ENCODE measurements around the gene PTP4A2. TPM values are rescaled to one million over a fixed set of nuclear protein-coding genes. Genes with fewer than 3 reads are reported as not detected.

Gene PTP4A2
- total and polyA plus RNA-seq, 4 experiments from 2014 or later = 254 to 529 (median 339) TPM

DNA sequence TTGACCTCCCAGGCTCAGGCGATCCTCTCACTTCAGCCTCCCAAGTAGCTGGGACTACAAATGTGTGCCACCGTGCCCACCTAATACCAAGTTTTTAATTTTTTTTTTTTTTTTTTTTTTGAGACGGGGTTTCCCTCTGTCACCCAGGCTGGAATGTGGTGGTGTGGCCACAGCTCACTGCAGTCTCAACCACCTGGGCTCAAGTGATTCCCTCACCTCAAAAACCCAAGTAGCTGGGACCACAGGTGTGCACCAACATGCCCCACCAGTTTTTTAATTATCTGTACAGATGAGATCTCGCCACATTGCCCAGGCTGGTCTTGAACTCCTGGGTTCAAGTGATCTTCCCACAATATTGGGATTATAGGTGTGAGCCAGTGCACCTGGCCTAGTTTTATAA, 22.7 kb downstream of the PTP4A2 start:
- no peaks in the 10 kb centered on the region for H3K9me3 Mint-ChIP-seq
- Histone ChIP-seq H3K36me3 (ENCODE audit: insufficient read depth, low read length) (peaks cover 53% of the 10 kb centered on the region), H3K4me1 (ENCODE audit: insufficient read depth, low read length) (peaks cover 77% of the 10 kb centered on the region), H3K27ac (ENCODE audit: low read depth, low read length) (no peak overlapping the region), H3K9me3 (ENCODE audit: control insufficient read depth in 1 of 2, low read length in 2 of 2) (no peaks in the 10 kb centered on the region), H3K27me3 (ENCODE audit: insufficient read depth, low read length) (no peaks in the 10 kb centered on the region), H3K4me3 (ENCODE audit: low read length in 2 of 2) (no peak overlapping the region)
- DNase-seq = no peak
- H3K4me3 Mint-ChIP-seq = no peak overlapping the region
- H3K36me3 Mint-ChIP-seq = peaks cover 43 to 82% of the 10 kb centered on the region in 2 donors
- peak overlapping the region in 3 of 7 donors; percentile 29 to 80 (median 64) for H3K27ac Mint-ChIP-seq
- H3K4me1 Mint-ChIP-seq = peaks cover 48 to 76% (median 58%) of the 10 kb centered on the region in 4 donors
- POLR2A ChIA-PET (ENCODE audit: partially characterized antibody) = interaction anchor here (0.8 to 1.4 kb wide), 4 partner anchors 11 to 40 kb away, joined by 3 to 4 read pairs (median 4); partner anchors contain the start of gene PTP4A2
- H3K27me3 Mint-ChIP-seq = no peaks in the 10 kb centered on the region
- intact Hi-C loops (cut with micrococcal nuclease) = no loop called here
- CTCF ChIA-PET (ENCODE audit: partially characterized antibody) = interaction anchor here (1.3 to 6.1 kb wide), 4 partner anchors 11 to 101 kb away, joined by 3 to 35 read pairs (median 7); partner anchors contain the start of gene SPOCD1

DNA sequence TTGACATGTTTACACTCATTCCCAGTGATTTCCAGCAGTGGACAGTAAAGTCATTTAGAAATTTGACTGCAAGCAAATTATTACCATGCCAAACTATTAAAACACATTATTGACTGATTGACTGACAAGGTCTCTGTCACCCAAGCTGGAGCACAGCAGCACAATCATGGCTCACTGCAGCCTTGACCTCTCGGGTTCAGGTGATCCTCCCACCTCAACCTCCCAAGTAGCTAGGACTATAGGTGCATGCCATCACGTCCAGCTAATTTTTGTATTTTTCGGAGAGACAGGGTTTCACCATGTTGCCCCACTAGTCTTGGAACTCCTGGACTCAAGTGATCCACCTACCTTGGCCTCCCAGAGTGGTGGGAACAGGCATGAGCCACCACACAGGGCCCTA, 24.2 kb downstream of the PTP4A2 start:
- H3K4me1 Mint-ChIP-seq = peaks cover 47 to 68% (median 55%) of the 10 kb centered on the region in 4 donors
- H3K27ac ChIP-seq (ENCODE audit: low read depth, low read length) = no peak overlapping the region
- intact Hi-C loops (cut with micrococcal nuclease) = loop anchor here (2.0 to 5.0 kb wide), 3 partner anchors 13 to 87 kb away; no protein-coding TSS in a partner anchor
- no peaks in the 10 kb centered on the region for H3K9me3 Mint-ChIP-seq
- H3K27me3 Mint-ChIP-seq = no peaks in the 10 kb centered on the region
- peaks cover 69% of the 10 kb centered on the region for H3K4me1 ChIP-seq (ENCODE audit: insufficient read depth, low read length)
- POLR2A ChIA-PET (ENCODE audit: partially characterized antibody) = interaction anchor here (1.2 to 2.1 kb wide), 8 partner anchors 9 to 48 kb away, joined by 3 to 12 read pairs (median 4); partner anchors contain the start of gene PTP4A2
- peaks cover 60% of the 10 kb centered on the region for H3K36me3 ChIP-seq (ENCODE audit: insufficient read depth, low read length)
- H3K4me3 ChIP-seq (ENCODE audit: low read length in 2 of 2) = no peak overlapping the region
- peak overlapping the region in 4 of 8 donors; percentile 7 to 44 (median 13) for H3K4me3 Mint-ChIP-seq
- CTCF ChIA-PET (ENCODE audit: partially characterized antibody) = interaction anchor here (0.8 to 6.1 kb wide), 7 partner anchors 20 to 99 kb away, joined by 4 to 35 read pairs (median 6); partner anchors contain the start of genes PTP4A2 and SPOCD1
- no peak for DNase-seq
- H3K27ac Mint-ChIP-seq = peak overlapping the region in 5 of 7 donors; percentile 67 to 80 (median 78)
- H3K27me3 ChIP-seq (ENCODE audit: insufficient read depth, low read length) = no peaks in the 10 kb centered on the region
- H3K36me3 Mint-ChIP-seq = peaks cover 44 to 82% of the 10 kb centered on the region in 2 donors
- H3K9me3 ChIP-seq (ENCODE audit: control insufficient read depth in 1 of 2, low read length in 2 of 2) = no peaks in the 10 kb centered on the region

DNA sequence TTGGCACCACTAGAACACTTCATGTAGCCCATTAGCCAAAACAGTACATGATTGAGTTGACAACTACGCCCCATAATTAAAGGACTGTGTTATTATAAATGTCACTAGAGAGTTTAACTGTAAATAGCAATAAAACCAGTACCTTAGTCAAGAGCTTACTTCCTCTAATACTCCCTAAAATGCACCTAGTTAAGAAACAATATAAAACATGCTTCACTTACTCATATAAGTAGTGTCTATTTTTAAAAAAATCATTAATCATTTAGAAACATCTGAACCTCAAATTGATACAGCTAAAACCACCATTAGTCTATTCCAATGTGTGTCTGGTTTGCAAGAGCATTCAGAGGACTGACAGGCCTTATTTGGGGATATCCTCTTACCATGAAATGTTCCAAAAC, 25.3 kb downstream of the PTP4A2 start:
- peak overlapping the region; percentile 2 for H3K27ac ChIP-seq (ENCODE audit: low read depth, low read length)
- H3K9me3 ChIP-seq (ENCODE audit: control insufficient read depth in 1 of 2, low read length in 2 of 2) = no peaks in the 10 kb centered on the region
- Mint-ChIP-seq H3K27ac (peak overlapping the region in 6 of 7 donors; percentile 70 to 85 (median 79)), H3K27me3 (no peaks in the 10 kb centered on the region), H3K4me1 (peaks cover 40 to 58% (median 48%) of the 10 kb centered on the region in 4 donors), H3K9me3 (no peaks in the 10 kb centered on the region), H3K36me3 (peaks cover 47 to 83% of the 10 kb centered on the region in 2 donors), H3K4me3 (peak overlapping the region in 4 of 8 donors; percentile 16 to 60 (median 33))
- no peak for DNase-seq
- no peak overlapping the region for H3K4me3 ChIP-seq (ENCODE audit: low read length in 2 of 2)
- intact Hi-C loops (cut with micrococcal nuclease) = loop anchor here (2.0 to 5.0 kb wide), 3 partner anchors 14 to 86 kb away; no protein-coding TSS in a partner anchor
- peaks cover 56% of the 10 kb centered on the region for H3K36me3 ChIP-seq (ENCODE audit: insufficient read depth, low read length)
- H3K4me1 ChIP-seq (ENCODE audit: insufficient read depth, low read length) = peaks cover 59% of the 10 kb centered on the region
- ChIA-PET POLR2A (ENCODE audit: partially characterized antibody) (interaction anchor here (0.7 to 2.1 kb wide), 10 partner anchors 8 to 99 kb away, joined by 3 to 12 read pairs (median 4); partner anchors contain the start of gene PTP4A2), CTCF (ENCODE audit: partially characterized antibody) (interaction anchor here (0.6 to 6.1 kb wide), 7 partner anchors 9 to 98 kb away, joined by 3 to 35 read pairs (median 6); partner anchors contain the start of genes PTP4A2 and SPOCD1)
- H3K27me3 ChIP-seq (ENCODE audit: insufficient read depth, low read length) = no peaks in the 10 kb centered on the region

DNA sequence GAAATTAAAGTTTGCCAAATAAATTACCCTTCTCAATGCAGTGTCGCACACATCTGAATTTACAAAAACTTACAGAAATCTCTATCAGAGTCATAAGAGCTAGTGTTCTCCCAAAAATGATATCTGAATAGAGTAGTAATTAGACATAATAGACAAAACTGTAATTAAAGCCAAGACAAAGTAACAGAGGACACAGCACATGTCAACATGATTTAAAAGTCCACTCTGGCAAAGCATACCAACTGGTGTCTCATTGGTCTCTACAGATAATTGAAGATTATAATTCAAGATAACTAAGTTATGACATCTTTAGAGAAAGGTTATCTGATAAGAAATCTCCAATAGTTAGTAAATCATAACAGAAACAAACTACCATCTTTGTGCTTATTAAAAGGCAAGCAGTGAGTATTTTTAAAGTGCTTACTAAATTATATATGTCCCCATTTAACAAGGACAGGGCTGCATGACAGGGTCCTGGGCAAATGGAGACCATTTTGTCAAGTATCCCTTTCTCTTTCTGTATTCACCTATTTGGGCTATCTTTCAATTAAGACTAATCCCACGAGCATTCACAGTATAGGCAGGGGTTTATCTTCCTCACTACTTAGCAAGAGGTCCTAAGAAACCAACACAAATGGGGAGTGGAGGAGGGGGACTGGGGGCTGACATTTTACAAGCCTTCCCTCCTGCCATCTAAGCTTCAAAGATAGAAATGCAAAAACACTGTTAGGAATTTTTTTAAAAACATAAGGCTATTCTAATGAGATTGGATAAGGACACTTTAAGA, 26.0 kb downstream of the PTP4A2 start:
- peak overlapping the region in 4 of 8 donors; percentile 16 to 60 (median 33) for H3K4me3 Mint-ChIP-seq
- H3K36me3 Mint-ChIP-seq = peaks cover 51 to 83% of the 10 kb centered on the region in 2 donors
- CTCF ChIA-PET (ENCODE audit: partially characterized antibody) = interaction anchor here (1.9 to 6.1 kb wide), 5 partner anchors 22 to 97 kb away, joined by 5 to 35 read pairs (median 6); partner anchors contain the start of gene SPOCD1
- DNase-seq = no peak
- Histone ChIP-seq H3K36me3 (ENCODE audit: insufficient read depth, low read length) (peaks cover 60% of the 10 kb centered on the region), H3K4me3 (ENCODE audit: low read length in 2 of 2) (no peak overlapping the region), H3K27me3 (ENCODE audit: insufficient read depth, low read length) (no peaks in the 10 kb centered on the region), H3K4me1 (ENCODE audit: insufficient read depth, low read length) (peaks cover 57% of the 10 kb centered on the region), H3K27ac (ENCODE audit: low read depth, low read length) (peak overlapping the region; percentile 20), H3K9me3 (ENCODE audit: control insufficient read depth in 1 of 2, low read length in 2 of 2) (no peaks in the 10 kb centered on the region)
- no peaks in the 10 kb centered on the region for H3K27me3 Mint-ChIP-seq
- POLR2A ChIA-PET (ENCODE audit: partially characterized antibody) = interaction anchor here (1.1 to 2.1 kb wide), 5 partner anchors 7 to 32 kb away, joined by 3 to 12 read pairs (median 7); partner anchors contain the start of gene PTP4A2
- H3K27ac Mint-ChIP-seq = peak overlapping the region; percentile 30 to 86 (median 80)
- H3K4me1 Mint-ChIP-seq = peaks cover 39 to 55% (median 47%) of the 10 kb centered on the region in 4 donors
- no peaks in the 10 kb centered on the region for H3K9me3 Mint-ChIP-seq
- intact Hi-C loops (cut with micrococcal nuclease) = loop anchor here (2.0 to 5.0 kb wide), 3 partner anchors 15 to 85 kb away; no protein-coding TSS in a partner anchor

DNA sequence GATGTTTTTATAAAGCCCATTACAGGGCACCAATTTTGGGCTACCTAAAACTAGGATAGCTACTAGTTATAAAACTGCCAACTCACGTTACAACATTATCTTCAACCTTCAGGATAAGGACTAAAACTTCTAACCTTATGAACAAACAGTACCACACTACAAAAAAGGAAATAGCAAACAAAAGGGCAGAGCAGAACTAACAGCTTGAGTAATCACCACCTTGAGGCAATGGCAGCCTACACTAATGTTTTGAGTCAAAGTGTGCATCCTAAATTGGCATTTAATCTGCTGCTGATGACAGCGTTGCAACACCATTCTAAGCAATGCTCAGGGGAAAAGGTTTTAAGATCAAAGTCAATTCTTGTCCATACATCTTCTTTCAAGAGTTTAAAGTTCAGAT, 27.2 kb downstream of the PTP4A2 start:
- peaks cover 50% of the 10 kb centered on the region for H3K4me1 ChIP-seq (ENCODE audit: insufficient read depth, low read length)
- no peak overlapping the region for H3K4me3 ChIP-seq (ENCODE audit: low read length in 2 of 2)
- no peaks in the 10 kb centered on the region for H3K27me3 Mint-ChIP-seq
- CTCF ChIA-PET (ENCODE audit: partially characterized antibody) = interaction anchor here (0.7 to 6.1 kb wide), 6 partner anchors 22 to 53 kb away, joined by 3 to 35 read pairs (median 3); no protein-coding TSS in a partner anchor
- peaks cover 33 to 53% (median 45%) of the 10 kb centered on the region in 4 donors for H3K4me1 Mint-ChIP-seq
- H3K9me3 ChIP-seq (ENCODE audit: control insufficient read depth in 1 of 2, low read length in 2 of 2) = no peaks in the 10 kb centered on the region
- peak overlapping the region; percentile 0 to 86 (median 69) for H3K27ac Mint-ChIP-seq
- H3K9me3 Mint-ChIP-seq = no peaks in the 10 kb centered on the region
- no peak for DNase-seq
- H3K4me3 Mint-ChIP-seq = peak overlapping the region in 4 of 8 donors; percentile 7 to 22 (median 20)
- H3K27me3 ChIP-seq (ENCODE audit: insufficient read depth, low read length) = no peaks in the 10 kb centered on the region
- peak overlapping the region; percentile 37 for H3K27ac ChIP-seq (ENCODE audit: low read depth, low read length)
- peaks cover 60% of the 10 kb centered on the region for H3K36me3 ChIP-seq (ENCODE audit: insufficient read depth, low read length)
- peaks cover 63 to 85% of the 10 kb centered on the region in 2 donors for H3K36me3 Mint-ChIP-seq
- POLR2A ChIA-PET (ENCODE audit: partially characterized antibody) = interaction anchor here (1.1 to 1.5 kb wide), 2 partner anchors 18 to 27 kb away, joined by 4 to 8 read pairs; partner anchors contain the start of gene PTP4A2
- intact Hi-C loops (cut with micrococcal nuclease) = loop anchor here (5.0 kb wide), 1 partner anchor 84 kb away; no protein-coding TSS in a partner anchor

DNA sequence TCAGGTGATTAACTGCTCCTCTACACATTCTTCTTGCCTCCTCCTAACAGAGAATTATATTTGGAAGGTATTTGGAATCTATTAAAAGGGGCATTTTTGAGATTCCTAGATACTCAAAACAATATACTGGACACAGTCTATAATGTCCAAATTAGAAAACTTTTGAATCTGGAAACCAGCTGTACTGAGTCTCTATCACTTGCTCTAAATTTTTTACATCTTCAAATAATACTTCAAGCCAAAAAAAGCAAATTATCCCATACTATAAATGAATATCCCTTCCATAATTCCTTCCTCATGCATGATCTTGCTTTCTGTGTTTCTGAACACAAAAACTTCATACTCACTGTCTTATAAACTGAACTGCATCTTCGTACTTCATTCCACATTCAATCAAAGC, 28.5 kb downstream of the PTP4A2 start:
- intact Hi-C loops (cut with micrococcal nuclease) = loop anchor here (5.0 kb wide), 1 partner anchor 82 kb away; no protein-coding TSS in a partner anchor
- Histone ChIP-seq H3K4me1 (ENCODE audit: insufficient read depth, low read length) (peaks cover 40% of the 10 kb centered on the region), H3K36me3 (ENCODE audit: insufficient read depth, low read length) (peaks cover 49% of the 10 kb centered on the region), H3K27ac (ENCODE audit: low read depth, low read length) (no peak overlapping the region), H3K9me3 (ENCODE audit: control insufficient read depth in 1 of 2, low read length in 2 of 2) (no peaks in the 10 kb centered on the region), H3K27me3 (ENCODE audit: insufficient read depth, low read length) (no peaks in the 10 kb centered on the region), H3K4me3 (ENCODE audit: low read length in 2 of 2) (no peak overlapping the region)
- H3K36me3 Mint-ChIP-seq = peaks cover 63 to 83% of the 10 kb centered on the region in 2 donors
- no peaks in the 10 kb centered on the region for H3K27me3 Mint-ChIP-seq
- H3K27ac Mint-ChIP-seq = peak overlapping the region in 2 of 7 donors; percentile 47 to 54
- DNase-seq = no peak
- peaks cover 38 to 50% (median 43%) of the 10 kb centered on the region in 4 donors for H3K4me1 Mint-ChIP-seq
- H3K4me3 Mint-ChIP-seq = no peak overlapping the region
- POLR2A ChIA-PET (ENCODE audit: partially characterized antibody) = interaction anchor here (1.0 to 1.5 kb wide), 3 partner anchors 20 to 61 kb away, joined by 3 to 8 read pairs (median 3); partner anchors contain the start of gene PTP4A2
- CTCF ChIA-PET (ENCODE audit: partially characterized antibody) = interaction anchor here (1.0 to 6.1 kb wide), 4 partner anchors 13 to 55 kb away, joined by 3 to 35 read pairs (median 4); no protein-coding TSS in a partner anchor
- no peaks in the 10 kb centered on the region for H3K9me3 Mint-ChIP-seq
